BE2C (cell line): ENCODE measurements around the gene ANGPTL2.

Source experiments
- DNase-seq: peaks from one replicate; pipeline ENCODE4 v3.0.0-alpha.2; 2020
- H3K27me3 ChIP-seq: fragments of 250-450 bp; sonication (Bioruptor Pico); 2 replicates; pipeline ENCODE4 v1.5.1; 2020; ENCODE audit warnings: mild to moderate bottlenecking
- H3K36me3 ChIP-seq: fragments of 250-450 bp; sonication (Bioruptor Pico); 2 replicates; pipeline ENCODE4 v1.5.1; 2020; ENCODE audit warnings: mild to moderate bottlenecking
- H3K4me1 ChIP-seq: fragments of 250-450 bp; sonication (Bioruptor Pico); 2 replicates; pipeline ENCODE4 v1.5.1; 2020
- H3K4me3 ChIP-seq: 2 replicates; pipeline ENCODE4 v1.5.1; 2011; ENCODE audit warnings: low read depth, low read length
- H3K9me3 ChIP-seq: fragments of 250-450 bp; sonication (Bioruptor Pico); 2 replicates; pipeline ENCODE4 v1.5.1; 2020
- TF ChIP-seq, protein P1 (sequence below): IDR thresholded peaks from 2 replicates; pipeline ENCODE4 v1.5.1; 2012; ENCODE audit warnings: mild to moderate bottlenecking, low read depth, low read length

ANGPTL2 gene

DNA sequence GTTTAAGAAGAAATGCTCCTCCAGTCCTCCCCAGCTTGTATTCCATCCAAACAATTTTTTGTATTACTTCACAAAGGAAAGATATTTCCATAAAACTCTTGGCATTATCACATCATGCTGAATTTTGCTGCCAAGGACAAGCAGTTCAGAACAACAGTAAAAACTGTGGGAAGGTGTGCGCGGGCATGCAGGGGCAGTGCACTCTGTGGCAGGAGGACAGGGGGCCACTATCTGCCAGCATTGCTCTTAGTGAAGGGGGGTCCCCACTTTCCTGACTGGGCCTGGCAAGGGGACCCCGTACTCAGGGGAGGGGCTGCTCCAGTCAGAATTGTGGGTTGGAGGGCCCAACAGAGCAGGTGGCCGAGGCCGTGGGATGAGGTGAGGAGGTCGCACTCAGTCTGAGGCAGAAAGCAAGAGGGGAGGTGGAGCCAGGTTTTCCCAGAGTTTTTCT, 32.8 kb downstream of the ANGPTL2 start:
- TF ChIP-seq, protein P1, sequence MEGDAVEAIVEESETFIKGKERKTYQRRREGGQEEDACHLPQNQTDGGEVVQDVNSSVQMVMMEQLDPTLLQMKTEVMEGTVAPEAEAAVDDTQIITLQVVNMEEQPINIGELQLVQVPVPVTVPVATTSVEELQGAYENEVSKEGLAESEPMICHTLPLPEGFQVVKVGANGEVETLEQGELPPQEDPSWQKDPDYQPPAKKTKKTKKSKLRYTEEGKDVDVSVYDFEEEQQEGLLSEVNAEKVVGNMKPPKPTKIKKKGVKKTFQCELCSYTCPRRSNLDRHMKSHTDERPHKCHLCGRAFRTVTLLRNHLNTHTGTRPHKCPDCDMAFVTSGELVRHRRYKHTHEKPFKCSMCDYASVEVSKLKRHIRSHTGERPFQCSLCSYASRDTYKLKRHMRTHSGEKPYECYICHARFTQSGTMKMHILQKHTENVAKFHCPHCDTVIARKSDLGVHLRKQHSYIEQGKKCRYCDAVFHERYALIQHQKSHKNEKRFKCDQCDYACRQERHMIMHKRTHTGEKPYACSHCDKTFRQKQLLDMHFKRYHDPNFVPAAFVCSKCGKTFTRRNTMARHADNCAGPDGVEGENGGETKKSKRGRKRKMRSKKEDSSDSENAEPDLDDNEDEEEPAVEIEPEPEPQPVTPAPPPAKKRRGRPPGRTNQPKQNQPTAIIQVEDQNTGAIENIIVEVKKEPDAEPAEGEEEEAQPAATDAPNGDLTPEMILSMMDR = no peak
- Histone ChIP-seq H3K27me3 (no peaks in the 10 kb centered on the region), H3K9me3 (no peaks in the 10 kb centered on the region), H3K36me3 (no peaks in the 10 kb centered on the region), H3K4me3 (no peak overlapping the region), H3K4me1 (no peaks in the 10 kb centered on the region)
- no peak for DNase-seq

DNA sequence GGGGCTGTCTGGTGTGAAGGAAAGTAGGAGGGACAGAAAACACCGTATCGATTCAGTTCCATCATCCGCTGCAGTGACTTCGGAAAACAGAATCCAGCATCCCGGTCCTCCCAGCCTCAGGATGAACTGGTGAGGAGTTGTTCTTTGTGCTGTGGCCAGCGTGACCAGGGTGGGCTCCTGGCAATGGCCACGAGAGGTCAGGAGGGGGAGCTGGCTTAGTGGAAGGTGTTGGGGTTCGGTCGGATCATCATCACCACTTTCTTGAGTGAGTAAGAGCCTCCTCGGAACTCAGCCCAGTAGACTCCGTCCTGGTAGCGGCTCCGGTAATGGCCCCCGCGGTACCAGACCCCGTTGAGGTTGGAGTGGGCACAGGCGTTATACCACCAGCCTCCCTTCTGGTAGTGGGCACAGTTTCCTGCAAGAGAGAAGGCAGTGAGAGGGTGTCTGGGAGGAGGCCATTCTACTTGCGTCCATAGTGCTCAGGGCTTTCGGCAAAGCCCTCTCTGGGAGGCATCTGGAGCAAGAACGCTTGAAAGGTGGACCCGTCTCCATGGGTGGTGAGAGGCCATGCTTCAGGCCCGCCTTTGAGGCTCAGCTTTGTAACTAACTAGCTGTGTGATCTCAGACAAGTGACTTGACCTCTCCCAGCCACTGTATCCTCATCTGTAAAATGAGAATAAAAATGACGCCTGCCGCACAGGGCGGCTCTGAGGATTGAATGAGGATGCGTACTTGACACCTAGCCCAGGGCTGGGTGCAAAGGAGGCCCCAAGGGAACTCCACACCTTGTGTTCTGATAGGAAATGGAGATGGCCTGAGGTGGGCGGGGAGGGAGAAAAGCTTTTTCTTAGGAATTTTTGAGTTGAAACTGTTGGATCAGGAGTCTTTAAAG, 33.5 kb downstream of the ANGPTL2 start:
- Histone ChIP-seq H3K36me3 (no peaks in the 10 kb centered on the region), H3K27me3 (no peaks in the 10 kb centered on the region), H3K4me1 (no peaks in the 10 kb centered on the region), H3K4me3 (no peak overlapping the region), H3K9me3 (no peaks in the 10 kb centered on the region)
- DNase-seq = no peak
- TF ChIP-seq, protein P1 = no peak

- Histone ChIP-seq H3K4me3 (no peak overlapping the region), H3K4me1 (no peaks in the 10 kb centered on the region), H3K36me3 (no peaks in the 10 kb centered on the region), H3K9me3 (no peaks in the 10 kb centered on the region), H3K27me3 (no peaks in the 10 kb centered on the region)
- DNase-seq = no peak
- TF ChIP-seq, protein P1 = no peak
These were observed 34.6 kb downstream of the ANGPTL2 start for GRCh38 chr9:127087836-127088235.

DNA sequence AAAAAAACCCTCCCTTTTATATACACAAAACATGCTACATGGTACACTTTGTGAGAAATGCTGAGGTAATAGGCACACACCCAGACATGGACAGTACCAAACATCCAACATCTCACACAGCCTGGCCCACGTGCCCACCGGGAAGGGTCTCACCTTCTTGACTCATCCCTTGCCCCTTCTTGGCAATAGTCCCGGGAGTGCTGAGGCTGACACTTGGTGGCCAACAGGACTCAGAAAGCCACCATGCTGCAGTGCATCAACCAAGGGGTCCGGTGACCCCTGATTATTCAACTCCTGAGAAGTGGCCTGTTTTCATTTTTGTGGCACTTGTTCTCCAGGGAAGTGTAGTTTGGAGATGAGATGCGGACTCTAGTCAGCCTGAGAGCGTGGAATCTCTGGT, 35.0 kb downstream of the ANGPTL2 start:
- H3K9me3 ChIP-seq = no peaks in the 10 kb centered on the region
- no peaks in the 10 kb centered on the region for H3K27me3 ChIP-seq
- TF ChIP-seq, protein P1 = no peak
- no peaks in the 10 kb centered on the region for H3K4me1 ChIP-seq
- H3K36me3 ChIP-seq = no peaks in the 10 kb centered on the region
- no peak for DNase-seq
- no peak overlapping the region for H3K4me3 ChIP-seq

DNA sequence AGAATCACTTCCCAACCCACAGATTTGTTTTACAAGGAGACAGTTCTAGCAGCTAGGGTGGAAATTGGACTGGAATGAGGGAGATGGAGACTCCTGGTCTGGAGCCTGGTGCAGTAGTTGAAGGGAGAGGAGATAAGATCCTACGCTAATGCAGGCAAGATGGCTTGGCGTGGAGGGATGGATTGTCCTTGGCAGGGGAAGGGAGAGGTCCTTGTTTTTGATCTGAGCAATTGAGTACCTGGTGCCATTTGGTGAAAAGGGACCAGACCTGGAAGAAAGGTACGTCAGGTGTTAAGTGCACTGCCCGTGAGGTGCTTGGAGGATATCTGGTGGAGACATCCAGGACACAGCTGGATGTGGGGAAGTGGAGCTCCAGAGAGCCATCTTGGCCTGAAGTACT, 35.7 kb downstream of the ANGPTL2 start:
- Histone ChIP-seq H3K27me3 (no peaks in the 10 kb centered on the region), H3K9me3 (no peaks in the 10 kb centered on the region), H3K36me3 (no peaks in the 10 kb centered on the region), H3K4me3 (no peak overlapping the region), H3K4me1 (no peaks in the 10 kb centered on the region)
- TF ChIP-seq, protein P1 = no peak
- no peak for DNase-seq

DNA sequence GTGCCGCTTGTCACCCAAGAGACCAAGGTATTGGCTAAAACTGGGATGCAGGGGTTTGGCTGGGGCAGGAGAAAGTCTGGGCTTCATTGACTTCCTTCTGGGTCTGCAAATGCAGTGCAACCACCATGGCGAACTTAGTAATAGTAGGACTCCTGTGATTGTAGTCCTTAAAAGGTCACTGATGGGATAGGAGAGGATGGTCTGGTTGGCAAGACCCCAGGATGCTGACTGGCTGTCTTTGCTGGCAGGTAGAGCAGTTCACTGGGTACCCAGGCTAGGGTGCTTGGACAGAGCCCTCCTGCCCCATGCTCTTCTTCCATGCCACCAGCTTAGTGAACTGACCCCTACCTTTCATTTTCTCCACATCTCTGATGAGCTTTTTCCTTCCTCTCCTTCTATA, 37.2 kb downstream of the ANGPTL2 start:
- no peaks in the 10 kb centered on the region for H3K36me3 ChIP-seq
- TF ChIP-seq, protein P1 = no peak
- H3K27me3 ChIP-seq = no peaks in the 10 kb centered on the region
- no peaks in the 10 kb centered on the region for H3K4me1 ChIP-seq
- no peak for DNase-seq
- no peaks in the 10 kb centered on the region for H3K9me3 ChIP-seq
- no peak overlapping the region for H3K4me3 ChIP-seq
